Prostate gland (tissue), 2 donors: Measurements from ENCODE around the gene CRYBG1. TPM values are rescaled to one million over a fixed set of nuclear protein-coding genes. Genes with fewer than 3 reads are reported as not detected.

Experiments
- DNase-seq: peaks from one replicate; pipeline ENCODE4 v3.0.0-alpha.2; 2019; ENCODE audit warnings: low spot score
- H3K27ac ChIP-seq, 2 donors: fragments of 200-600 bp; sonication (generic); 2 replicates each; pipeline ENCODE4 v1.5.1; 2017 to 2019
- H3K27me3 ChIP-seq: fragments of 200-600 bp; sonication (generic); replicated peaks from 2 replicates; pipeline ENCODE4 v1.5.1; 2019; ENCODE audit not compliant: insufficient read depth
- H3K36me3 ChIP-seq, 2 donors: fragments of 200-600 bp; sonication (generic); 1 replicate in 1 of 2; 2 replicates in 1 of 2; pipeline versions ENCODE4 v1.5.1 to v1.8.1; 2017 to 2019
- H3K4me1 ChIP-seq: fragments of 200-600 bp; sonication (generic); replicated peaks from 2 replicates; pipeline ENCODE4 v1.5.1; 2019
- H3K4me3 ChIP-seq, 2 donors: fragments of 200-600 bp; sonication (generic); 2 replicates each; pipeline ENCODE4 v1.5.1; 2017 to 2019
- H3K9me3 ChIP-seq: fragments of 200-600 bp; sonication (generic); 2 replicates; pipeline ENCODE4 v1.5.1; 2017
- POLR2A ChIP-seq: fragments of 450-650 bp; IDR thresholded peaks from one replicate; pipeline ENCODE4 v1.6.1; 2016; ENCODE audit warnings: antibody characterized with exemption, mild to moderate bottlenecking
- POLR2AphosphoS5 ChIP-seq: sonication (generic); formaldehyde crosslinking; IDR thresholded peaks from one replicate; pipeline ENCODE4 v1.6.1; 2017; ENCODE audit warnings: antibody characterized with exemption
- WGBS: methylation state at CpG from one replicate; pipeline ENCODE4 v1.1.5; 2018; 5-methylcytosine and 5-hydroxymethylcytosine counted together
- intact Hi-C: fragments of 100-400 bp; cut with DNase I; formaldehyde crosslinking; loops from one replicate; pipeline ENCODE4 v1.14.2; 2022
- total RNA-seq, 2 donors: library from RNA; depleted of rRNA; stranded (reverse); fragments of >200 nt; gene quantifications; one replicate each; pipeline ENCODE4 v1.1.0, GENCODE V29; 2016
- TF ChIP-seq, protein P1 (sequence below), 4 experiments: fragments of 200-600 bp in 2 of 4; fragments of 450-650 bp in 2 of 4; sonication (generic) in 2 of 4; IDR thresholded peaks; 1 replicate in 3 of 4; 2 replicates in 1 of 4; pipeline ENCODE4 v1.5.1; 2016 to 2019; ENCODE audit warnings: antibody characterized with exemption in 4 of 4, mild to moderate bottlenecking in 2 of 4, moderate library complexity in 2 of 4

The CRYBG1 gene
- total RNA-seq, 2 donors from 2014 or later = 39.9 to 75.4 TPM

GRCh38 chr6:106560996-106561685 lies 200.6 kb downstream of the CRYBG1 start:
- H3K4me1 ChIP-seq = no peaks in the 10 kb centered on the region
- intact Hi-C loops = loop anchor here (10.0 kb wide), 1 partner anchor 1136 kb away; no protein-coding TSS in a partner anchor
- no peaks in the 10 kb centered on the region for H3K36me3 ChIP-seq
- no peaks in the 10 kb centered on the region for H3K9me3 ChIP-seq
- no peak for DNase-seq
- 64% methylated on average over 7 of the region's 7 CpGs for WGBS
- H3K27me3 ChIP-seq = no peaks in the 10 kb centered on the region
- H3K4me3 ChIP-seq = no peak overlapping the region
- TF ChIP-seq POLR2A = no peak
- TF ChIP-seq POLR2AphosphoS5 = no peak
- TF ChIP-seq, protein P1, sequence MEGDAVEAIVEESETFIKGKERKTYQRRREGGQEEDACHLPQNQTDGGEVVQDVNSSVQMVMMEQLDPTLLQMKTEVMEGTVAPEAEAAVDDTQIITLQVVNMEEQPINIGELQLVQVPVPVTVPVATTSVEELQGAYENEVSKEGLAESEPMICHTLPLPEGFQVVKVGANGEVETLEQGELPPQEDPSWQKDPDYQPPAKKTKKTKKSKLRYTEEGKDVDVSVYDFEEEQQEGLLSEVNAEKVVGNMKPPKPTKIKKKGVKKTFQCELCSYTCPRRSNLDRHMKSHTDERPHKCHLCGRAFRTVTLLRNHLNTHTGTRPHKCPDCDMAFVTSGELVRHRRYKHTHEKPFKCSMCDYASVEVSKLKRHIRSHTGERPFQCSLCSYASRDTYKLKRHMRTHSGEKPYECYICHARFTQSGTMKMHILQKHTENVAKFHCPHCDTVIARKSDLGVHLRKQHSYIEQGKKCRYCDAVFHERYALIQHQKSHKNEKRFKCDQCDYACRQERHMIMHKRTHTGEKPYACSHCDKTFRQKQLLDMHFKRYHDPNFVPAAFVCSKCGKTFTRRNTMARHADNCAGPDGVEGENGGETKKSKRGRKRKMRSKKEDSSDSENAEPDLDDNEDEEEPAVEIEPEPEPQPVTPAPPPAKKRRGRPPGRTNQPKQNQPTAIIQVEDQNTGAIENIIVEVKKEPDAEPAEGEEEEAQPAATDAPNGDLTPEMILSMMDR (IDR thresholded peaks at IDR 0.05) = no peak
- H3K27ac ChIP-seq = peak overlapping the region; percentile 67 to 70

GRCh38 chr6:106561686-106562405 lies 201.3 kb downstream of the CRYBG1 start:
- Histone ChIP-seq H3K4me3 (no peak overlapping the region), H3K9me3 (no peaks in the 10 kb centered on the region), H3K27ac (peak overlapping the region; percentile 67 to 70), H3K36me3 (no peaks in the 10 kb centered on the region), H3K4me1 (no peaks in the 10 kb centered on the region), H3K27me3 (no peaks in the 10 kb centered on the region)
- 14% methylated on average over 6 of the region's 6 CpGs for WGBS
- no peak for DNase-seq
- intact Hi-C loops = loop anchor here (10.0 kb wide), 1 partner anchor 1137 kb away; no protein-coding TSS in a partner anchor
- TF ChIP-seq POLR2A (no peak), POLR2AphosphoS5 (peak; percentile 69)

DNA sequence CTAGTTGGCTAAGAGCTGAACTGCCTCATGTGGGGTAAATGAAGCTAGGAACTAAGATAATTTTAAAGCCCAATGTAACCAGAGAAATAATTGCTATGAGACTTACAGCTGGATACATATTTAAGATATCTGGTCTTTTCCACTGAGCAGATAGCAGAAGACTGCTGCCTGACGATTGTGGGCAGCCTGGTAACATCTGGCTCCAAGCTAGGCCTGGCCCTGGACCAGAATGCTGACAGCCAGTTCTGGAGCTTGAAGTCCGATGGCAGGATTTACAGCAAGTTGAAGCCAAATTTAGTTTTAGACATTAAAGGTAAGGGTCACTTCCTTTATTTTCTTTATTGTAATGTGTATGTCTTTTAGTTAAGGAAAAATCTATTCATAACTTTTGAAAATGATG lies 203.1 kb downstream of the CRYBG1 start:
- WGBS = 35% methylated on average over 2 of the region's 2 CpGs
- no peak overlapping the region for H3K4me3 ChIP-seq
- H3K4me1 ChIP-seq = no peaks in the 10 kb centered on the region
- H3K27ac ChIP-seq = peak overlapping the region in 1 of 2 donors; percentile 3
- no peak for DNase-seq
- intact Hi-C loops = loop anchor here (10.0 kb wide), 1 partner anchor 1139 kb away; no protein-coding TSS in a partner anchor
- no peak for TF ChIP-seq POLR2A
- no peak for TF ChIP-seq POLR2AphosphoS5
- TF ChIP-seq, protein P1 (IDR thresholded peaks at IDR 0.05) = no peak
- H3K27me3 ChIP-seq = no peaks in the 10 kb centered on the region
- H3K9me3 ChIP-seq = no peaks in the 10 kb centered on the region
- no peaks in the 10 kb centered on the region for H3K36me3 ChIP-seq

DNA sequence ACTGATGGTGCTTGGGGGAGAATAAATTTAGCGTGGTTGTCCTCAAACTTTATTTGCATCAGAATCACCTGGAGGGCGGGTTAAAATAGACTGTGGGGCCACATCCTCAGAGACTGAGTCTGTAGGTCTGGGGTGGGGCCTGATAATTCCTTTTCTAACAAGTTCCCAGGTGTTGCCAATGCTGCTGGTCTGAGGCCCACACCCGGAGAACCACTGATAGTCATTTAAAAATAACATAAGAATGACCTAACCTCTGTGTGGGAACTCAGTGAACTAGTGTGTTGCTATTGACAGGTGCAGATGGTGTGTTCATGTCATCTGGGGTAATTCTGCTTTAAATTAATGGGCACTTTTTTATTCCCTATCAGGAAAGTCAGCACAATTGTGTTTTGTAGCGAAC lies 204.0 kb downstream of the CRYBG1 start:
- no peaks in the 10 kb centered on the region for H3K36me3 ChIP-seq
- intact Hi-C loops = loop anchor here (10.0 kb wide), 1 partner anchor 1140 kb away; no protein-coding TSS in a partner anchor
- no peak overlapping the region for H3K27ac ChIP-seq
- H3K9me3 ChIP-seq = no peaks in the 10 kb centered on the region
- no peaks in the 10 kb centered on the region for H3K27me3 ChIP-seq
- TF ChIP-seq POLR2AphosphoS5 (no peak), POLR2A (no peak)
- TF ChIP-seq, protein P1 (IDR thresholded peaks at IDR 0.05) = no peak
- no peak for DNase-seq
- WGBS = 63% methylated on average over 4 of the region's 4 CpGs
- no peaks in the 10 kb centered on the region for H3K4me1 ChIP-seq
- no peak overlapping the region for H3K4me3 ChIP-seq

GRCh38 chr6:106568530-106568929 lies 208.0 kb downstream of the CRYBG1 start:
- Histone ChIP-seq H3K4me3 (no peak overlapping the region), H3K36me3 (no peaks in the 10 kb centered on the region), H3K27me3 (no peaks in the 10 kb centered on the region), H3K4me1 (peaks cover 6% of the 10 kb centered on the region), H3K27ac (no peak overlapping the region), H3K9me3 (no peaks in the 10 kb centered on the region)
- no peak for TF ChIP-seq POLR2A
- no peak for TF ChIP-seq POLR2AphosphoS5
- TF ChIP-seq, protein P1 (IDR thresholded peaks at IDR 0.05) = no peak
- 79% methylated on average over 2 of the region's 2 CpGs for WGBS
- intact Hi-C loops = loop anchor here (5.0 to 10.0 kb wide), 3 partner anchors 121 to 1144 kb away; no protein-coding TSS in a partner anchor
- DNase-seq = no peak
